ENCODE data around the gene SOAT1.
"Not testable (repeated sequence)": the region's sequence is repeated elsewhere in the genome, so short reads cannot be mapped to it uniquely, and the experiment has no call there.

SOAT1 gene

GRCh38 chr1:179310291-179310690 is 16.7 kb downstream of the SOAT1 start:
- DNase-seq: no peak

GRCh38 chr1:179310721-179311120 is 17.1 kb downstream of the SOAT1 start:
- DNase-seq: no peak

DNA sequence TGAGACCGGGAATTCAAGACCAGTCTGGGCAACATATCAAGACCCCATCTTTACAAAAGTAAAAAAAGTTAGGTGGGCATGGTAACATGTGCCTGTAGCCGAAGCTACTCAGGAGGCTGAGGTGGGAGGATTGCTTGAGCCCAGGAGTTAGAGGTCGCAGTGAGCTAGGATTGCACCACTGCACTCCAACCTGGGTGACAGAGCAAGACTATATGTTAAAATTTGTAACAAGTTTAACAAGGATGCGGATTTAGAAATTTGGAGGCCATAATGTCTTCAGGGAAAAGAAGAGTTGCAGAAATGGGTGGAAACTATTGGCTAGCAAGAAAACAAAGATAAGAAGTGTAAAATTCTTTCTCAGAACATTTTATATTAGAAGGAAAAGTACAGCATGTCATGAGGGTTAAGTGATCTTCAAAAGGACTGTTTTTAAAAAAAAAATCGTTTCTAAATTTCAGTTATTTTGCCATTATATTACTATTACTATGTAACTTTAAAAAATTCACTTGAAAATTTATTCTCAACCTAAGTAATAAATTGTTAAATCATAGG is 17.6 kb downstream of the SOAT1 start:
- DNase-seq: no peak

- no peak for DNase-seq
Measured at GRCh38 chr1:179313004-179313403, 19.4 kb downstream of the SOAT1 start.

GRCh38 chr1:179314928-179315327 is 21.3 kb downstream of the SOAT1 start:
- DNase-seq: no peak

DNA sequence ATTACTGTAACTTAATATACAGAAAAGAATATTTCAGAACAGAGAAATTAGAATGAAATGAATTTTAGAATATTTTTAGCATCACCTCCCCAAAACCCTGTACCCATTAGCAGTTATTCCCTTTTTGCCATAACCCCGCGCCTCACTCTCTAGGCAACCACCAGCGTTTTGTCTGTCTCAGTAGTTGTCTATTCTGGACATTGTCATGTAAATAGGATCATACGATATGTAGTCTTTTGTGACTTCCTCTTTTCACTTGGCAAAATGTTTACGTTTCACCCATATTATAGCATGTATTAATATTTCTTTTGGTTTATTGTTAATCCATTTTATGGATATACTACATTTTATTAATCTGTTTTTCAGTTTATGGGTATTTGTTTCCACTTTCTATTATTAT is 24.9 kb downstream of the SOAT1 start:
- no peak for DNase-seq

GRCh38 chr1:179321533-179322216 is 28.1 kb downstream of the SOAT1 start:
- no peak for DNase-seq

DNA sequence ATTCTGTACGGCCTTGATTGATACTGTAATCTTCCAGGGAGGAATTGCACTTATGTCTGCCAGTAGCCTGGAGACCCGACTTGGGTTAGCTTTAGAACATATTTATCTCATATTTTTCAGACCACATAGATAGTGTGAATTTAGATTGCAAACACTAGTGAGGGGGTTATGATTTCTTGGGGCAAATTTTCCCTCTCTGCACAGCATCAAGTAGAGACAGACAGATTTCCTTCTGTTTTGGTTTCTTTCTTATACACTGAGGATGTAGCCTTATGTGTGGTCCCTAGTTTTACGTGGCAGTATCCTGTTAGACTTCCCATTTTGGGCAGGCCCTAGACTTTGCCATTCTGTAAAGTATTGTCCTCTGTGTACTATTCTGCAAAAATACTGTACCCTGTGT is 29.0 kb downstream of the SOAT1 start:
- no peak for DNase-seq

GRCh38 chr1:179323436-179323835 is 29.8 kb downstream of the SOAT1 start:
- DNase-seq: no peak

DNA sequence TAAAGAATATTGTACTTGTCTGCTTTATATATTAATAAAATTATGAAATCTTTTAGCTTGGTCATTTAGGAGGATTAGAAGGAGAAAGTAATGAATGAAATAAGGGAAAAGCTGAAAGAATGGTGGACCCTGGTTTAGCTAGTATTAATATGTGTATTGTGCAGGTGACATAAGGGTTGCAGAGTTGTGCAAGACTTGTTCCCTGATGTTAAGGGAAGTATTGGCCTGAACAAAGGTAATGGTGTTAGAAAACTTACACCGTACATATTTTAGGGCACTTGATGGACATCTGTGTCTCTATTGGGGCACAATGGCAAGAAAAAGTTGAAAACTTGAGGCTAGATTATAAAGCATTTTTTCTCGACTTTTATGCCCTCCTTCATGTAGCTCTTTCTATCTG is 32.2 kb downstream of the SOAT1 start:
- no peak for DNase-seq

DNA sequence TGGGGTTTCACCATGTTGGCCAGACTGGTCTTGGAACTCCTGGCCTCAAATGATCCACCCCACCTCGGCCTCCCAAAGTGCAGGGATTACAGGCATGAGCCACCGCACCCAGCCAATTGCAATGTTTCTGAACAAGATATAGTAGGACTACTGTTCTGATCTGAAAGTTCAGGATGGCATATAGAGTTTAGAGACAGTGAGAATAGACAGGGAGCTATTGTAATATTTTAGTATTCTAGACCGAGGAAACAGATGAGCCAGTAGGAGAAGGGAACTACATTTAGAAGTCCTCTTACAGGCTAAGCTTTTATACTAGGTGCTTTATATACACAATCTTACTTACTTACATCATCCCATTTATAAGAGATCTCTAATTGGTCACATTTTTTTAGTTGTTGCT is 33.1 kb downstream of the SOAT1 start:
- no peak for DNase-seq

- no peak for DNase-seq
Measured at GRCh38 chr1:179327196-179327595, 33.6 kb downstream of the SOAT1 start.

DNA sequence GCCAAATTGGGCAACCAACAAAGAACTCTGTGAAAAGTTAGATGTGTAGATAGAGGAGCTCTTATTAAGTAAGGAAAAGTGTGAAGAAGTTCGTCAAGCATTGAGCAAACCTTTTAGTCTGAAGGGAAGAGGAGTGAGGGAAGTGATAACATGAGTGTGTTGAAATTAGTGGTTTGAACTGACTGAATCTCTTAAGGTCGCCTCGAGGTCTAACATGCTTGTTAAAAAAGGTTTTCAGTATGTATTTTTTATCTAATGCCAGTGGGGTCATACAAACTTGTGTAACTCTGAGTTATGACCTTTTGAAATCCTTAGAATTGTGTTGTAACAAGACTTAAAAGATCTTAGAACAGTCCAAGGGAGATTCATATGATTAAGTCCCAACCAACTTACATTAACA is 34.1 kb downstream of the SOAT1 start:
- DNase-seq: no peak

DNA sequence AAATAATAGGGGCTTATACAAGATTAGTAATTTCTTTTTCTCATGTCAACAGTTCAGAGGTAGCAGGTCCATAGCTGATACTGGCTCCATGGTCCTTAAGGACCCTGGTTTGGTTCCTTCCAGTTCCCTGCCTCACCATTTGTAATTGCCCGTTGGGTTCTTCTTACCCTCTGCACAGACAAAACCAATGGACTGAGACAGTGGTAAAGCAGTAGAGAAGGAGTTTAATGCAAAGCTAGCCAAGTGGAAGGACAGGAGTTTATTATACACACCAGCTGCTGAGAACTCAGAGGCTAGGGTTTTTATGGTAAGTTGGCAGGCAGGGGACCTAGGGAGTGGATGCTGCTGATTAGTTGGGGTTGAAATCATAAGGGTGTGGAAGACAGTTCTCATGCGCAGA is 36.3 kb downstream of the SOAT1 start:
- no peak for DNase-seq

DNA sequence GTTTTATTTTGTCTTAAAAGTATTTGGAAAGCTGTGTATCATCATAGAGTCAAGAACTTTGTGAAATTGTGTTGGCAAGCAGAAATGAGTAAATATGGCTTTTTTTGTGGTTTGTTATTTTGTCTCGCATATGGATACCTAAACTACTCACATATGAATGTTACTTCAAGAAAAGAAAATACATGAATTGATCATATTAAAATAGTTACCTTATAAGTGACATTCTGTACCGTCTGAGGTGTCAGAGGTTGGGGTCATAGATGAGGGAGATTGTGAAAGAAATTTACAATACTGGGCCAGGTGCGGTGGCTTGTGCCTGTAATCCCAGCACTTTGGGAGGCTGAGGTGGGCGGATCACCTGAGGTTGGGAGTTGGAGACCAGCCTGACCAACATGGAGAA is 40.8 kb downstream of the SOAT1 start:
- no peak for DNase-seq

GRCh38 chr1:179337288-179337687 is 43.7 kb downstream of the SOAT1 start:
- no peak for DNase-seq

- DNase-seq: no peak
Measured at GRCh38 chr1:179337942-179338560, 44.5 kb downstream of the SOAT1 start.

DNA sequence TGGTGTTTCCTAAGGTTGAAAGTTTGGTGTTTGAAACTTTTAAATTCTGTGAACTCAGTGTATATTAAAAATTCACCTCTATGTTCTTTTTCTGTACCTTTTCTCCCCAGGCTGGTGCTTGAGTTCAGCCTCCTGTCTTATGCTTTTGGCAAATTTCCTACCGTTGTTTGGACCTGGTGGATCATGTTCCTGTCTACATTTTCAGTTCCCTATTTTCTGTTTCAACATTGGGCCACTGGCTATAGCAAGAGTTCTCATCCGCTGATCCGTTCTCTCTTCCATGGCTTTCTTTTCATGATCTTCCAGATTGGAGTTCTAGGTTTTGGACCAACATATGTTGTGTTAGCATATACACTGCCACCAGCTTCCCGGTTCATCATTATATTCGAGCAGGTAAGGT is 47.3 kb downstream of the SOAT1 start:
- DNase-seq: no peak

- no peak for DNase-seq
Measured at GRCh38 chr1:179341943-179342547, 48.4 kb downstream of the SOAT1 start.

DNA sequence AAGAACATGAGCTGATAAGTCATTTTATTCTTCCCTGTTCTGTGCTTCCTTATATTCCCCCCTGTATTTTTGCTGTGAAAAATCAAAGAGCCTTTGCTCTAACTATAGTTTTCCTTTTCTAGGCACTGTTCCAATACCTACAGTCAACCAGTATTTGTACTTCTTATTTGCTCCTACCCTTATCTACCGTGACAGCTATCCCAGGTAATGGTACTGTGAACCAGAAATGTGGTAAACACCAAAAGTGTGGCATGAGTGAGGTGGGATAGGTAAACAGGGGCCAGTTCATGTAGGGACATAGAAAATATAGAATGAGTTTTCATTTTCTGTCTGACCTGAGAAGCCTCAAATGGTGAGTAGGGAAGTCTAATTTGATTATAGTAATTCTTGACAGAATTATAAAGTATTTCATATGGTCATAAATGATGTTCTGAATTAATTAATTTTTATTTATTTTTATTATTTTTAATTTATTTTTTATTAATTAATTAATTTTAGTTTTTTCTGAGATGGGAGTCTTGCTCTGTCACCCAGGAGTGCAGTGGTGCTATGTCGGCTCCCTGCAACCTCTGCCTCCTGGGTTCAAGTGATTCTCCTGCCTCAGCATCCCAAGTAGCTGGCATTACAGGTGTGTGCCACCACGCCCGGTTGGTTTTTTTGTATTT is 49.3 kb downstream of the SOAT1 start:
- no peak for DNase-seq

DNA sequence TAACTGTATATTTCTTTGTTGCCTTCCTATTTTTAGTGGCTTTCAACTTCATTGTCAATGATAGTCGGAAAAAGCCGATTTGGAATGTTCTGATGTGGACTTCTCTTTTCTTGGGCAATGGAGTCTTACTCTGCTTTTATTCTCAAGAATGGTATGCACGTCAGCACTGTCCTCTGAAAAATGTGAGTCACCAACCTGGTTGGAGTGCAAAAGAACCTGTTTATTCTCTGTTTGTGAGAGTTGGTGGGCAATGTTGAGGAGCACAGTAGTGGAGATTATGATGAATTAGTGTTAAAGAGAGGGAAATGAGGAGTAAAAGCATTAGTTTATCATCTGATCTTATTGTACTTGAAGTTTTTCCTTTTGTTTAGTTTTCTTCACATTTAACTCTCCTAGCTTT is 57.7 kb downstream of the SOAT1 start:
- DNase-seq: no peak

- no peak for DNase-seq
Measured at GRCh38 chr1:179352236-179352635, 58.6 kb downstream of the SOAT1 start.

GRCh38 chr1:179353546-179353945 is 59.9 kb downstream of the SOAT1 start:
- no peak for DNase-seq

- not testable (repeated sequence) for DNase-seq
Measured at GRCh38 chr1:179361631-179362030, 68.0 kb downstream of the SOAT1 start.

Data from NCI-H2081 (cell line).